Psoas muscle (tissue), 8 donors: ENCODE results near the gene CASP14. TPM values are rescaled to one million over a fixed set of nuclear protein-coding genes. Genes with fewer than 3 reads are reported as not detected.

Source experiments
- ATAC-seq, 4 donors: fragments of 200-7000 bp; cut with Tn5 transposase; one replicate each; pipeline ENCODE4 v1.9.1; 2020; ENCODE audit warnings: moderate library complexity in 3 of 4, mild to moderate bottlenecking in 2 of 4
- DNase-seq, 2 donors: peaks; one replicate each; pipeline ENCODE4 v3.0.0-alpha.2; 2020
- H3K27ac ChIP-seq: fragments of 200-600 bp; one replicate; pipeline ENCODE4 v1.8.0; 2022
- H3K27me3 ChIP-seq, 3 donors: fragments of 200-600 bp in 1 of 3; one replicate each; pipeline versions ENCODE4 v1.6.1 to v1.8.0; 2013 to 2022; ENCODE audit warnings: low read length in 2 of 3, mild to moderate bottlenecking in 2 of 3, moderate library complexity in 1 of 3; ENCODE audit not compliant: insufficient read depth in 3 of 3
- H3K36me3 ChIP-seq, 2 donors: fragments of 200-600 bp in 1 of 2; one replicate each; pipeline versions ENCODE4 v1.6.1 to v1.8.0; 2013 to 2022; ENCODE audit warnings: low read depth in 1 of 2, mild to moderate bottlenecking in 1 of 2, moderate library complexity in 1 of 2; ENCODE audit not compliant: insufficient read depth in 1 of 2
- H3K4me1 ChIP-seq: fragments of 200-600 bp; one replicate; pipeline ENCODE4 v1.8.0; 2022
- H3K4me3 ChIP-seq: fragments of 200-600 bp; one replicate; pipeline ENCODE4 v1.8.0; 2022; ENCODE audit warnings: mild to moderate bottlenecking
- H3K9me3 ChIP-seq: fragments of 200-600 bp; one replicate; pipeline ENCODE4 v1.8.0; 2022
- WGBS, 3 donors: extraction: QIAGEN DNeasy Blood & Tissue Kit; methylation state at CpG; one replicate each; pipeline versions ENCODE4 v1.1.6 to v1.1.7; 2013; 5-methylcytosine and 5-hydroxymethylcytosine counted together
- intact Hi-C, 2 donors: fragments of 100-400 bp; cut with DNase I; formaldehyde crosslinking; loops; one replicate each; pipeline versions ENCODE4 v1.11.0 to v1.14.2; 2022
- polyA plus RNA-seq, 3 donors: library from polyadenylated mRNA; stranded (reverse); fragments of 200-250 nt; gene quantifications; one replicate each; pipeline ENCODE4 v1.2.3, GENCODE V29; 2013
- total RNA-seq, 4 donors: library from RNA; stranded (reverse); fragmentation: NEBNext Ultra II Directional in 2 of 4; extraction: Animal tissue kit (Norgen Biotek cat#: 25700) in 2 of 4; gene quantifications; one replicate each; pipeline versions ENCODE4 v1.2.1 to v1.2.4, GENCODE V29; 2021 to 2023
- TF ChIP-seq, protein P1 (sequence below): fragments of 200-600 bp; IDR thresholded peaks from one replicate; pipeline ENCODE4 v1.8.0; 2022; ENCODE audit warnings: antibody characterized with exemption
- donor health status: healthy with polysubstance abuse.
- donor health status: DM: no; HTN: no; CAD: no; lungs with moderate emphysema.
- donor health status: Bipolar disorder and iron deficiency.
- donor health status: healthy.
- donor health status: DM: yes; HTN: yes; CAD: no.
- donor health status: DM: no; HTN: no; CAD: no.
- donor health status: DM: no; HTN: no; CAD: no.
- donor health status: DM: yes; HTN: yes; CAD: no.

The CASP14 gene
- total and polyA plus RNA-seq, 7 donors, result not detected

DNA sequence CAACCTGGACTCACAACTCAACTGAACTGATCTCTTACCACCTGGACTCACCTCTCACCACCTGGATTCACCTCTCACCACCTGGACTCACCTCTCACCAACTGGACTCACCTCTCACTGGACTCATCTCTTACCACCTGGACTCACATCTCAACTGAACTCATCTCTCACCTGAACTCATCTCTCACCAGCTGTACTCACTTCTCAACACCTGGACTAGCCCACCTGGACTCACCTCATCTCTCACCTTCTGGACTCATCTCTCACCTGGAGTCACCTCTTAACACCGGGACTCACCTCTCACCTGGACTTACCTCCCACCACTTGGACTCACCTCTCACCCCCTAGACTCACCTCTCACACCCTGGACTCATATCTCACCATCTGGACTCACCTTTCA, 7.3 kb upstream of the CASP14 start:
- H3K4me1 ChIP-seq, result no peaks in the 10 kb centered on the region
- TF ChIP-seq, protein P1, sequence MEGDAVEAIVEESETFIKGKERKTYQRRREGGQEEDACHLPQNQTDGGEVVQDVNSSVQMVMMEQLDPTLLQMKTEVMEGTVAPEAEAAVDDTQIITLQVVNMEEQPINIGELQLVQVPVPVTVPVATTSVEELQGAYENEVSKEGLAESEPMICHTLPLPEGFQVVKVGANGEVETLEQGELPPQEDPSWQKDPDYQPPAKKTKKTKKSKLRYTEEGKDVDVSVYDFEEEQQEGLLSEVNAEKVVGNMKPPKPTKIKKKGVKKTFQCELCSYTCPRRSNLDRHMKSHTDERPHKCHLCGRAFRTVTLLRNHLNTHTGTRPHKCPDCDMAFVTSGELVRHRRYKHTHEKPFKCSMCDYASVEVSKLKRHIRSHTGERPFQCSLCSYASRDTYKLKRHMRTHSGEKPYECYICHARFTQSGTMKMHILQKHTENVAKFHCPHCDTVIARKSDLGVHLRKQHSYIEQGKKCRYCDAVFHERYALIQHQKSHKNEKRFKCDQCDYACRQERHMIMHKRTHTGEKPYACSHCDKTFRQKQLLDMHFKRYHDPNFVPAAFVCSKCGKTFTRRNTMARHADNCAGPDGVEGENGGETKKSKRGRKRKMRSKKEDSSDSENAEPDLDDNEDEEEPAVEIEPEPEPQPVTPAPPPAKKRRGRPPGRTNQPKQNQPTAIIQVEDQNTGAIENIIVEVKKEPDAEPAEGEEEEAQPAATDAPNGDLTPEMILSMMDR, result no peak
- H3K36me3 ChIP-seq, result no peaks in the 10 kb centered on the region
- H3K9me3 ChIP-seq, result no peaks in the 10 kb centered on the region
- WGBS, 3 donors, result 84 to 88% (median 84%) methylated on average over 1 of the region's 1 CpG
- no peak overlapping the region for H3K27ac ChIP-seq
- H3K27me3 ChIP-seq, result peaks cover 0 to 8% (median 3%) of the 10 kb centered on the region in 3 donors
- ATAC-seq (no peak), DNase-seq (no peak)
- intact Hi-C loops, result no loop called here
- no peak overlapping the region for H3K4me3 ChIP-seq

DNA sequence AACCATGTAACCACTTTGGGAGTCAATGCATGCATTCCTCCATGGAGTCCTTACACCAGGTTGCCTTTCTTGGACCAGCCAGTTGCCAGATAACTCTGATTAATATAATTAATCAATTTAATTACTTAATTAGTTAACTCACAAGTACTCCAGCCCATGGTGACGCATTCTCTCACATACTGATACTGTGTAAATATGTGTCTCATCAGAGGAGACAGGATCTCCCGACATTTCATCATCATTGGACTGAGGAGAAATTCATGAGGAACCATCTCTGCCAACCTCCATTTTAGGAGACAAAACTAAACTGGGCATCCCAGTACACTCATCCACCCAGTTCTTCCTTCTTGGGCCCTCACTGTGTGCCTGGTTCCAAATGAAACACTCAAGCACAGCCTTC, 6.5 kb upstream of the CASP14 start:
- H3K36me3 ChIP-seq, result no peaks in the 10 kb centered on the region
- ATAC-seq, result no peak
- no peak for DNase-seq
- no peaks in the 10 kb centered on the region for H3K9me3 ChIP-seq
- 79 to 87% (median 86%) methylated on average over 2 of the region's 2 CpGs for WGBS, 3 donors
- no peak overlapping the region for H3K4me3 ChIP-seq
- no peak overlapping the region for H3K27ac ChIP-seq
- H3K27me3 ChIP-seq, result peaks cover 0 to 8% (median 3%) of the 10 kb centered on the region in 3 donors
- no peaks in the 10 kb centered on the region for H3K4me1 ChIP-seq
- intact Hi-C loops, result no loop called here
- TF ChIP-seq, protein P1, result no peak

DNA sequence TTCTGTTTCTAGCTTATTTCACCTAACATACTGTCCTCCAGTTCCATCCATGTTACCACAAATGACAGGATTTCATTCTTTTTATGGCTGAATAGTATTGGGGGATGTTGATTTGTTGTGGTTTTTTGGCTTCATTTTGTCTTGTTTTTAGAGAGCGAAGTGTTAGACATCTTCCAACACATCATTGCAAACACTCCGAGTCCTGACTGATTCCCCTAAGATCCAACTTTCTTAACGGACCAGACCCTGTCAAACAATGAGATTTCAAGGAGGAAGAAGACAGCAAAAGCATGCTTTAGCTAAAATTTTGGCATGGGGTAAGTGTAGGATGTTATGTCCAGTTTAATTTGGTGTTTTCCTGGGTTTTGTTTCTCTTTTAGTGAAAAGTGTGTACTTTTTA, 3.8 kb upstream of the CASP14 start:
- TF ChIP-seq, protein P1, result no peak
- Histone ChIP-seq H3K36me3 (no peaks in the 10 kb centered on the region), H3K4me1 (no peaks in the 10 kb centered on the region), H3K9me3 (no peaks in the 10 kb centered on the region), H3K27ac (no peak overlapping the region), H3K27me3 (peaks cover 0 to 10% (median 3%) of the 10 kb centered on the region in 3 donors), H3K4me3 (no peak overlapping the region)
- DNase-seq, result no peak
- intact Hi-C loops, result no loop called here
- no peak for ATAC-seq
- WGBS, 3 donors, result 42 to 58% (median 49%) methylated on average over 3 of the region's 3 CpGs

DNA sequence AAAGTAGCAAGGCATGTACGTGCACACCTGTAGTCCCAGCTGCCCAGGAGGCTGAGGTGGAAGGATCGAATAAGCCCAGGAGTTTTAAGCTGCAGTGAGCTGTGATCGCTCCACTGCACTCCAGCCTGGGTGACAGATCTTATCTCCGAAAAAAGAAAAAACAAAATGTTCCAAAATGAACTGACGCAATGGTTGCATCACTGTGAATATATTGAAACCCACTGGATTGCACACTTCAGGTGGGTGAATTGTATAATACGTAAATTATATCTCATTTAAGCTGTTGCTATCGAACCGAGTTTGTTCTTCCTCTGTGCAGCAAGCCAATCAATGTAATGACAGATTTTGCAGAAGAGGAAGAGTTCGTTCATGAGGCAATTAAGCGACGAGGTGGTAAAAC, 1.6 kb upstream of the CASP14 start:
- no peak overlapping the region for H3K27ac ChIP-seq
- H3K27me3 ChIP-seq, result peaks cover 0 to 15% (median 0%) of the 10 kb centered on the region in 3 donors
- TF ChIP-seq, protein P1, result no peak
- ATAC-seq (no peak), DNase-seq (no peak)
- WGBS, 3 donors, result 62 to 84% (median 69%) methylated on average over 11 of the region's 11 CpGs
- no peak overlapping the region for H3K4me3 ChIP-seq
- no peaks in the 10 kb centered on the region for H3K9me3 ChIP-seq
- H3K4me1 ChIP-seq, result no peaks in the 10 kb centered on the region
- intact Hi-C loops, result no loop called here
- no peaks in the 10 kb centered on the region for H3K36me3 ChIP-seq

DNA sequence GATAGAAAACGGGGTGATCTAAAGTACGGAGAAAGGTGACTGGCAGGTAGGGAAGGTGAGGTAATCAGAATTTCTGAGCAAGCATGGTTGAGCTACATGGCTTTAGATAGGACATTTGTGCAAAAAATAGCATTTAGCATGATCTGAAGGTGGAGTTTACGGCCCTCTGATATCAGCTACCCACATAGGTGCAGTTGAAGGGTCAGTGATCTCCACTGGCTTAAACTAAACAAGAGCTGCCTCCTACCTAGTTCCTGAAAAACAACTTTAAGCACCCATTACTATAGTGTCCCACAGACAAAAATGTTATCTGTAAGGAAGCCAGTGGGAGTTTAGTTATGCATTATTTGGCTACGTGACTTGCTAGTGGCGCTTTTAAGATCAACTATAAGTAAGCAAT, 1.2 kb upstream of the CASP14 start:
- intact Hi-C loops, result no loop called here
- Histone ChIP-seq H3K4me1 (no peaks in the 10 kb centered on the region), H3K4me3 (no peak overlapping the region), H3K9me3 (no peaks in the 10 kb centered on the region), H3K27me3 (peaks cover 0 to 15% (median 0%) of the 10 kb centered on the region in 3 donors), H3K27ac (no peak overlapping the region), H3K36me3 (no peaks in the 10 kb centered on the region)
- 65 to 72% (median 69%) methylated on average over 5 of the region's 5 CpGs for WGBS, 3 donors
- ATAC-seq, result no peak
- TF ChIP-seq, protein P1, result no peak
- DNase-seq, result no peak
